SK-N-DZ (cell line): Measurements from ENCODE around the gene CREBL2.
"Not testable (repeated sequence)": the region's sequence is repeated elsewhere in the genome, so short reads cannot be mapped to it uniquely, and the experiment has no call there.

Source experiments
- DNase-seq: peaks from one replicate; pipeline ENCODE4 v3.0.0-alpha.2; 2015; ENCODE audit warnings: low spot score

The CREBL2 gene

DNA sequence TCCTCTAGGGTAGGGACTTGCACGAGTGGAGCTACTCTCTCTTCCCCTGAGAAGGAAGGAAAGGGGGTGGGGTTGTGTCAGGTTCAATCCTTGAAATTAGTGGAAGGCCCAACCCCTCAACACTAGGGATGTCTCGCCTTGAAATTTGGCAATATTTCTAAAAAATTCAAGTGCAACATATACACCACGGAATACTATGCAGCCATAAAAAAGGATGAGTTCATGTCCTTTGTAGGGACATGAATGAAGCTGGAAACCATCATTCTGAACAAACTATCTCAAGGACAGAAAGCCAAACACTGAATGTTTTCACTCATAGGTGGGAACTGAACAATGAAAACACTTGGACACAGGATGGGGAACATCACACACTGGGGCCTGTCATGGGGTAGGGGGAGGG, 15.1 kb upstream of the CREBL2 start:
- not testable (repeated sequence) for DNase-seq

DNA sequence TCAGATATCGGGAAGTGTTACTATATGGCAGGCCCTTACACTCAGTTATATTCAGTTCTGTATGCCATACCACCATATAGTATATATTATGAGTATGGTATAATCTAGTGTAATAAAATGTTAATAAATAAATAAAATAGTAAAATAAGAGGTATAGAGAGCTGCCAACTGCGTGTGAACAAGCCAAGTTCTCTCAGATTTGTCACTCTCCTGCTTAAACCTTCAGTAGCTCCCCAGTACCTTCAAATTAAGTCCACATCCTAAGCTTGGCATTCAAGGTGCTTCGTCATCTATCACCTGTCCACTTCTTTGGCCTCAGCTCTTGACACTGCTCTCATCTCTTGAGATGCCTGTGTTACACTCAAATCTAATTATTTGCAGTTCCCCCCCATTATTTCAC, 12.8 kb upstream of the CREBL2 start:
- DNase-seq = no peak

DNA sequence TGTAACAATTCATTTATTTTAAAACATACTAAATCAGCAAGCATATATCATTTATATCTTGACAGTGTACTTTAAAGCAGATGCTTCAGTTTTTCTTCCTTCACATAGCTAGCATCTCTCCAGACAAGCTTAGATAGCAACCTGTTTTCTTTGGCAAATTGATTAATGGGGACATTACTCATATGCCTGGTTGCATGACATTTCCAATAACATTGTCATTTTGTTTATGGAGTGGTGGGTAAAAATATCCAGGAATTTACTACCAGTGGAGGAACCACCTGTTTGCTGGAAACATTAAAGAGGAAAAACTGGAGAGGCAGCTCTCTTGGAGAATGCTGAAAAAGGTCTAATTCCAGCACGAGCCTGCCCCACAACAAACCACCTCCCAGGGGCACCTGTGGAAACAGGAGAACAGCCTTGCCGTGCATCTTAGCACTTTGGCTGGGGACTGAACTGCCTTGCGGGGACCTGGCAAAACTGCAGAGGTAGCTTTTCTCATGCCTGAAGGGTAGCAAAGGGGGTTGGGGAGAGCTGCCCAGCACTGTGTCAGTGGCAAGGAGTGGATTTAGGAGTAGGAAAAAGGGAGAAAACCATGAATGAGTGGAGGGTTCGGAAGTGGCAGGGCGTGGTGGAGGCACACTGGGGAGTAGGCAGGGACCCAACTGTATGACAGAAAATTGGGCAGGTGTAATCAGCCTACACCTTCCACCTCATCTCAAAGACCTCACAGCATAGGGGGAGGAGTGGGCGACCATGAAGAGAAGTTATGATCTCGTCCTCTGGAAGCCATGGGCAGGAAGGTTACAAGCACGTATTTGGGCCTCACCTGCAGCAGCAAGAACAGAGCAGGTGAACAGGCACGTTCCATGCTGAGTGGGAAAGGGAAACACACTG, 11.7 kb upstream of the CREBL2 start:
- DNase-seq = no peak

DNA sequence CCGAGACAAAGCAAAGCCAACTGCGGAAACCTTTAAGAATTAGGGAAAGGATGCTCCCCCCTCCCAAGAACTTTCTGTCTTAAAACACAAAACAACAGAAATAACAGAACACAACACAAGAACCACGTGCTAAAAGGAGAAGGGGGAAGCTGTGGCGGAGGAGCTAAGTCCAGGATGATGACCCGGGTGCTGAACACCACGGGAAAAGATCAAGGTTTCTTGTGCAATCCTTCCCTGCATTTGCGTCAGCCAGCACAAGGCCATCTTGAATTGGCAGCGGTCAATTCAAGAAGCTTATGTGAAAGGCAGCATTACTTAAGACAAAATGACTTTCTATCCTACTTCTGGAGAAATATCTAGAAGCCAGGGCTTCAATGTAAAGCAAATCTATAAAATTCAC, 11.0 kb upstream of the CREBL2 start:
- no peak for DNase-seq

DNA sequence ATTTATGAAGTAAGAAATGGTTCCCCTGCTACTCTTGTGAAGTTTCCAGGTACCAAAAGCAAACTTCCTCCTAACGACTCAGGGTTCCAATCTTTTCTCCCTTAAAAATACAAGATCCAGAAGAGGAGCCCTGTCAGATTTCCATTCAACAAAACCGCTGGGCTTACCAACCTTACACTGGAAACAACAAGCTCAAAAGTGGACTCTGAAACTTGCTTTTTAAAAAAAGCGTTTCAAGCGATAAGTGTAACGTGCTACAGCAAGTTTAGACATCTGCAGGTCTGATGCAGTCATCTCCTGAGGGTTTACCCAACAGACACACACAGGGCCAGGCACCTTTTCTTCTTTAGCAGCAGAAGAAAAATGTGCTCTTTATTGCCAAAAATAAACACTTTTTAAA, 6.9 kb upstream of the CREBL2 start:
- DNase-seq = no peak

DNA sequence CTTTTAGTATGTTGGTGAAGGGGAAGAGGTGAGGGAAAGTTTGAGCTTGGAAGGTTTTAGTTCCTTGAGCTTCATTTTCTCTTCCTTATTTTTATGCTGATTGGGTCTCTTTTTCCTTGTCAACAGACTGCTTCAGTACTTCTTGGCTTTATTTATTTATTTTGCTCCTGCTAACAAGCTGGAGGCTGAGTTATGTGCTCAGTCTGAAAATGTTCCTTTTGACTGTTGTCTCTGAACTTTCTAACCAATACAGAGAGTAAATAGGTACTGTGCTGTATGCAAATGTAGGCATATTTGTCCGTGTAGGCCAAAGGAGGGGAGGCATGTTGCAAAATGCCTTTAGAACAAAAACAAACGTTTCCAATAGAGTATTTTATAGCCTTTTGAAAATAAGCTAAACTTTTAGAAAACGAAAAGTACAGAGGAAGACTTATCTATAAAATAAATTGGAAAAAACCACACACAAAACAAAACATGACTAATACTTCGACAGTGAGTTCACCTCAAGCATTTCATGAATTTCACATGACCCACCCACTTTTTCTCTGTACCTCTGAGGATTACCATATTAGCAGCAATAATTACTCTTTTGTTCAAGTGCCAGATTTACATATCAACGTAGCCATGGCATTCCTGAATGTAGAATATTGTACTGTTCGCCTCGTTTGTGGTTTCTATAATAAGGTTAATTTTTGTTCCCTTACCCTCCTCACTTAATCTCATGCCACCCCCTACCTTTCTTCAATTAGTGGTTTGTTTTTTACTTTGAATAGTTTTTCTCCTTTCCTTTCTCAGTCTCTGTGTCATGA, 4.7 kb upstream of the CREBL2 start:
- no peak for DNase-seq

DNA sequence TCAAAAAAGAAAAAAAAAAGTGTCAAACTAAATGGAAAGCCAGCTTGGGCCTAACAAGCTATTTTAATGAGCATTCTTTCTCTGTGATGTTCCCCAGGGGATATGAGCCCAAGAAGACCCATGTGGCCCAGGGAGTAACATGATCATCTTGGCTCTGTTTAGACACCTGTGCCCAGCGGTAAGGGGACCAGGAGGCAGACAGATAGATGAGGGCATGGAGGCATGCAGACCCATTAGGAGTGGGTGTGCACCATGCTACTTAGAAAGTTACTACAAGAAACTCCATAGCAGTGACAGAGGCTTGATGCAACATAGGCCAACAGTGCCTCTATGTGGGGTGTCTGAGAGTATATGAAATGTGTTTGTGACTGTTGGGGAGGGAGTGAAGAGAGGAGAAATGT, 3.1 kb upstream of the CREBL2 start:
- DNase-seq = no peak

DNA sequence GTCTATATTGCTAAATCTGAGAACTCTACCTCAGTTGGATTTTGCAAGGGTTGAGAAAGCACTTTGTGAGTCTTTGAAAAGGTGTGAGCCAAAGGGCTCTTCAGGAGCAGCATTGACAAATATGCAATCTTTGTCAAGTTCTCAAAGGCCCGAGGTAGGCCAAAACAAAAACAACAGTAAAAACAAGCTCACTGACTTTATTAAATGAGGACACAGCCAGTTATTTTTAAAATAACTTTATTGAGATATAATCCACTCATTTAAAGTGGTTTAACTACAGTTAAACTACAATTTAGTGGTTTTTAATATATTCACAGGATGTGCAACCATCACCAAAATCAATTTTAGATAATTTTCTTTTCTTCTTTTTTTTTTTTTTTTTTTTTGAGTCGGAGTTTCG, 2.0 kb upstream of the CREBL2 start:
- no peak for DNase-seq

DNA sequence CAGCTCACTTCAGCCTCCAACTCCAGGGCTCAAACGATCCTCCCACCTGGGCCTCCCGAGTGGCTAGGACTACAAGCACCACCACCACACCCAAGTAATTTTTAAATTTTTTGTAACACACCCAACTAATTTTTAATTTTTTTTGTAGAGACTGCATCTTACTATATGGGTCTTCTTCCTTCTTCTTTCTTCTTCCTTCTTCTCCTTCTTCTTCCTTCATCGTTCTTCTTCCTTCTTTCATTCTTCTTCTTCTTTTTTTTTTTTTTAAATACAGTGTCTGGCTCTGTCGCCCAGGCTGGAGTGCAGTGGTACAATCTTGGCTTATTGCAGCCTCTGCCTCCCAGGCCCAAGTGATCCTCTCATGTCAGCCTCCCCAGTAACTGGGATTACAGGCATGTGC, 965 bp upstream of the CREBL2 start:
- no peak for DNase-seq

DNA sequence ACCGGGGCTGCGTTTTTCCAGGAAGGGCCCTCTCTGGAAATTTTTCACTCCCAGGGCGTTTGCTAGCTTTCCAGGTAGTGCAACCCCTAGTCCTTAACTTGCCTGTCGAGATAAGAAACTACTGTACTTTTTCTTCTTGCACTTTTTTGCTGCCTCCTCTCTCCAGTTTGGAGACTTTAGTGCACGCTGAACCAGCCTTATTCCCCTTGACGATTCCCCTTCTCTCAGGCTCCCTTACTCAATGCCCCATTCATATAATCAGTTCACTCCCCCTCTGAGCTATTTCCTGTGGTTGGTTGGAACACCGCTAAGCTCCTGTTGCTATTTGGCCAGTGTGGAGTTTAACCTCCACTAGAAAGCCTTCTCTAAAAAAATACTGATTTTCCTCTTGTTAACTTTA, 682 bp downstream of the CREBL2 start:
- peak; percentile 26 for DNase-seq

DNA sequence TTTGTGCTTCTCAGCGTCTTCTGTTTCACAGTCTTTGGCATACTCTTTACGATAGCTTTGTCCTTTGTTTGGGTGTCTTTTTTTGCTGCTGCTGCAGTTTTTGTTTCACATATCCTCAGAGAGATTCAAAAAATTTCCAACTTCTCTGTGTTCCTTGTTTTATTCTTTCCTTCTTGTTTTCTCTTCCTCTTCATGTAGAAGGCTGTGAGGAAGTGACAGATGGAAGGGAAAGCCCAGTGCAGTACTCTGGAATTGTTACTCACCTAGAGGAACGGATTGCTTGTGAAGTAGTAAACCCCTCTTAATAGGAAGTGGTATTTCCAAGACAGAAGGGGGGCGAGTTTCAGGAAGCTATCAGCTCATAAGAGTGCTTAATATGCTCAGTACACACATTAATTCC, 1.7 kb downstream of the CREBL2 start:
- no peak for DNase-seq

DNA sequence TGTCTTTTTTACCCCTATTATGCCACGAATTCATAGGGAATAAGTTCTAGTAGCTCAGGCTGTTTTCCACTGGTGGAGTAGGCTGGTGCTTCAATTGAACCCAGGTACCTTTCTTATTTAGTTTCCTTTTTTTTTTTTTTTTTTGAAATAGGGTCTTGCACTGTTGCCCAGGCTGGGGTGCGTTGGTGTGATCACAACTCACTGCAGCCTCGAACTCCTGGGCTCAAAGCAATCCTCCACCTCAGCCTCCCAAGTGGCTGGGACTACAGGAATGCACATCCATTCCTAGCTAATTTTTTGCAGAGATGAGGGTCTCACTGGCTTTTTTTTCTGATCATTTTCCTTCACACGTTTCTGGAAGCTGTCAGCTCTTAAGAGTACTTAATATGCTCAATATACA, 2.7 kb downstream of the CREBL2 start:
- DNase-seq = no peak

DNA sequence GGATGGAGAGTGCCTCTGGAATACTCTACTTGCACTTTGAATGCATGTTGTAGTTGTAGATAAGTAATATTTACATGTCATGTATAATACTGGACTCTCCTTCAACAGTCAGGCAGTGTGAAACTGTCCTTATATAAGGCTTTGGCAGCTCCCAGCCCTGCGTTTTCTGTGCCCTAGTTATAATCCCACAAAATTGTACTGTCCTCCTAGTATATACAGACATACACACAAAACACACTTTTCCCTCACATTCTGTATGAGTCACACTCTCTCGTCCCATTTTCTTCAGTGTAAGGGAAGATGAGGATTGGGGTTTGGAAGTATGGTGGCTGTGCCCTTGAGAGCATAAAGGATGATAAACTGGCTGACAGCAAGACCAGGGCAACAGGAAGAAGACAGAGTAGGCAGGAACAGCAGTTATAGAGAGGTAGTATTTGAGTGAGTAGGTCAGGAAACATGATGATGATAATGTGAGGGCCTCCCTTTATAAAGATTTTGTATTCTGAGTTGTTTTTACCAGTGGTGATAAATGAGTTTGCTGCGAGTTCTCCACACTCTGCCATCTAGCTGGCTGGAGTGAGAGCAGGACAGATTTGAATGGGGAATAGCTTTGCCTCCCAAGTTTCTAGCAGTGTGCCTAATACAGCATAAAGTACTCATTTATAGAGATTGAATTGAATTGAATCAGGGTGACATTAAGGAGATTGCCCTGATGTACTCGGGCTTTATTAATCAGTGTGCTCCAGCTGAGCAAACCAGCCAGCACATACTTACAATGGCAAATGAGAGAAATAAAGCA, 5.0 kb downstream of the CREBL2 start:
- DNase-seq = no peak

DNA sequence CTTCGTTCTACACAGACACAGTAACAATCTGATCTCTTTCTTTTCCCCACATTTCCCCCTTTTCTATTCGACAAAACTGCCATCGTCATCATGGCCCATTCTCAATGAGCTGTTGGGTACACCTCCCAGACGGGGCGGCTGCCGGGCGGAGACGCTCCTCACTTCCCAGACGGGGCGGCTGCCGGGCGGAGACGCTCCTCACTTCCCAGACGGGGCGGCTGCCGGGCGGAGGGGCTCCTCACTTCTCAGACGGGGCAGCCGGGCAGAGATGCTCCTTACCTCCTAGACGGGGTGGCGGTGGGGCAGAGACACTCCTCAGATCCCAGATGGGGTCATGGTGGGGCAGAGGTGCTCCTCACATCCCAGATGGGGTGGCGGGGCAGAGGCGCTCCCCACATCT, 6.4 kb downstream of the CREBL2 start:
- DNase-seq = not testable (repeated sequence)

DNA sequence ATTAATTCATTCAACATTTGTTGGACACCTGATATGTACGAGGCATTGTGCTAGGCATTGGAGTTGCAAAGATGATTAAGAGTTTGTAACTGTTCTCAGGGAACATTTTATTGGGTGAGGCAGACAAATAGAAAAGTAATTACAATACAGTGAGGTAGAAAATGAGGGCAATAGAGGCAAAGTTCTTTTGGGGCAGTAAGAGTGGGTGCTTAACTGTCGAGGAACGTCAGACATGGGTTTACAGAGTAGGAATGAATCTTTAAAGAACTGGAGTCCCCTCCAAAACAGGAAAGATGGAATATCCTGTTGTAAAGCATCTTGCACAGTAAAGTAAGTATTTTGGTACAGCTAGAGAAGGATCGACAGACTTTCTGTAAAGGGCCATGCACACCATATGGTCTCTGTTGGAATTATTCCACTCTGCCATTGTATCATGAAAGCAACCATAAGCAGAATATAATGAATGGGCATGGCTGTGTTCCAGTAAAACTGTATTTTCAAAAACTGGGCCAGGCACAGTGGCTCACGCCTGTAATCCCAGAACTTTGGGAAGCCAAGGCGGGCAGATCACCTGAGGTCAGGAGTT, 9.1 kb downstream of the CREBL2 start:
- DNase-seq = no peak

DNA sequence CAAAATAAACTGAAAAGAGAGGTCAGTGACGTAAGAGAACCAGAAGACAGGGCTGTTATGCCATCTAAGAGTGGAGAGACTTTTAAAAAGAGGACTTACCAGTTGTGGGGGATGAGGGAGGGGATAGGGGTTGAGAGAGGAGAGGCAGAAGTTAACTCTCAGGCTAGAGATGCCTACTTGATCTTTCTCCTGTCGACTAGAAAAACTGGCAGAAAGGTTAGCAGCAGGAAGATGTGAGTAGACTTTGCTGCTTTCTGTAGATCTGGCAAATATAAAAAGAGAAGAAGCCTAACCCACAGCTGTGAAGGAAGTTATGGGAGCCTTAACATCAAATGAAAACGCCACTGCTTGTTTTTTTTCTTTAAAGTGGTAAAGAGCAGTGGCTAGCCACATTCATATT, 10.7 kb downstream of the CREBL2 start:
- no peak for DNase-seq

DNA sequence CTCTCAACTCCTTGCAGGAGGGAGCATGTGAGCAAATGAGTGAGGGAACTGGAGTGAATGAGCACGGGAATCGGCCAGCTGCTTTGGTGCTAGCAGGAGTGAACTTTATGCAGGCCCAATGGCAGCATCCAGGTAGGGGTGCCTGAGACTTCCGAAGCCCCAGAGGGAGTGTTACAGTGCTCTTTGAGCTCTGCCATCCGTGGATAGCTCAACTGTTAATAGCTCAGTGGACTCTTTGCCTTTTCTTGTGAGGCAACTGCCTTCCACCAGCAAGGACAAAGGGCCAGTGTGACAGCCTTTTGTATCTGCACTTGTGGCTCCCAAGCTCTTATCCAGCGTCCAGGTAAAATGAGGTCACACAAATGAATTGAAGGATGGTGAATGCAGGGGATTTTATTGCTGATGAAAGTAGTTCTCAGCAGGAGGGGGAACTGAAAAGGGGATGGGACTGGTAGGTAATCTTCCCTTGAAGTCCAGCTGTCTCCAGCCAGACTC, 12.9 kb downstream of the CREBL2 start:
- DNase-seq = no peak

DNA sequence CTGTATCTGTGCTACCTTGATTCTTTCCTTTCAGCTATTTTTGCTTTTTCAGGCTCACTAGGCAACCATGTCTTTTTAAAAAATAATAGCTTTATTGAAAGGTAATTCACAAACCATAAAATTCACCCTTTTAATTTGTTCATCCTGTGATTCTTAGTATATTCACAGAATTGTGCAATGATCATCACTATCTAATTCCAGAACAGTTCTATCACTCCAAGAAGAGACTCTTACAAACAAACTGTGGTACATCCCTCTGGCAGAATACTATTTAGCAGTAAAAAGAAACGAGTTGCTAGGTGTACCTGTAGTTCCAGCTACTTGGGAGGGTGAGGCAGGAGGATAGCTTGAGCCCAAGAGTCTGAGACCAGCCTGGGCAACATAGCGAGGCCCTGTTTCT, 14.8 kb downstream of the CREBL2 start:
- no peak for DNase-seq

DNA sequence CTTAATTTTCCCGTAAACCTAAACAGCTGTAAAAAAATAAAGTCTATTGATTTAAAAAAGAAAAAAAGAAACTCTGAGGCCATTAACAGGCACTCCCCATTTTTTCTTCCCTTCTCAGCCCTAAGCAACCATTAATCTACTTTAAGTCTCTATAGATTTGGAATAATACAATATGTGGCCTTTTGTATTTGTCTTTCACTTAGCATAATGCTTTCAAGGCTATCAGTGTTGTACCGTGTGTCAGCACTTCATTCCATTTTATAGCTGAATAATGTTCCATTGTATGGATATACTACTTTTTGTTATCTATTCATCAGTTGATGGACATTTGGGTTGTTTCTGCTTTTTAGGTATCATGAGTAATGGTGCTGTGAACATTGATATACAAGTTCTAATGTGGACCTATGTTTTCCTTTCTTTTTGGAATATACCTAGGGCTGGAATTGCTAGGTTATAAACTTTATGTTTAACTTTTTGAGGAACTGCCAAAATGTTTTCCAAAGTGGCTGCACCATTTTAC, 15.7 kb downstream of the CREBL2 start:
- DNase-seq = no peak

DNA sequence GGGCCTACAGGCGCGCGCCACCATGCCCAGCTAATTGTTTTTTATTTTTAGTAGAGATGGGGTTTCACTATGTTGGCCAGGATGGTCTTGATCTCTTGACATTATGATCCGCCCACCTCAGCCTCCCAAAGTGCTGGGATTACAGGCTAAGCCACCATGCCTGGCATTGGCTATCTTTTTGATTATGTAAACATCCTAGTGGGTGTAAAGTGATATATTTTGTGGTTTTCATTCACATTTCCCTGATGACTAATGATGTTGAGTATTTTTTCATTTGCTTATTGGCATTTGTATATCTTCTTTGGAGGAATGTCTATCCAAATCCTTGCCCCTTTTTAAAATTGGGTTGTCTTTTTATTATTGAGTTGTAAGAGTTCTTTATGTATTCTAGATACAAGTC, 16.3 kb downstream of the CREBL2 start:
- no peak for DNase-seq

DNA sequence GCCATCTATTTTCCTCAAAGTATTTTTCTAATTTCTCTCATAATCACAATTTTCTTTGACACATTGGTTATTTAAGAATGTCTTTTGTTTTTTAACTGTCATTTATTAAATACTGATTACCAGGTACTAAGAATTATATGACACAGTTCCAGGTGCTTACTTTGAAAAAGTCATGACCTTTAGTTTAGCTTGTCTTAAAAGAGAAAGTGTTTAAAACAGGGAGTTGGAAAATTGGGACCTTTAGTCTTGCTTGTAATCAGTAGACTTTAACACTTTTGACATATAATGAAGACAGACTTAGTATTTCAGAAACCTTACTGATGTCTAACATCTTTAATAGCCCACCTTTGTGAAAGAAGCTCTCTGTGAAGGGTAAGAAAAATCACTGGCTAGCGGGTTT, 19.2 kb downstream of the CREBL2 start:
- DNase-seq = no peak
